Sigmoid colon (tissue), 7 donors: ENCODE data around the gene VDAC2. TPM values are rescaled to one million over a fixed set of nuclear protein-coding genes. Genes with fewer than 3 reads are reported as not detected.
A peak's percentile ranks its signal among the peaks of the same experiment; 100 is the strongest.
"Not testable (repeated sequence)": the region's sequence is repeated elsewhere in the genome, so short reads cannot be mapped to it uniquely, and the experiment has no call there.

ENCODE experiments used
- DNase-seq: peaks from one replicate; pipeline ENCODE4 v3.0.0-alpha.2; 2019
- H3K27ac ChIP-seq, 4 donors: fragments of 200-600 bp; sonication (generic); one replicate each; pipeline ENCODE4 v1.5.1; 2016 to 2019; ENCODE audit warnings: mild to moderate bottlenecking in 1 of 4
- H3K27me3 ChIP-seq, 3 donors: fragments of 200-600 bp; sonication (generic); one replicate each; pipeline ENCODE4 v1.5.1; 2019; ENCODE audit warnings: mild to moderate bottlenecking in 1 of 3
- H3K36me3 ChIP-seq, 4 donors: fragments of 200-600 bp; sonication (generic); one replicate each; pipeline ENCODE4 v1.5.1; 2016 to 2019
- H3K4me1 ChIP-seq, 4 donors: fragments of 200-600 bp; sonication (generic); one replicate each; pipeline ENCODE4 v1.5.1; 2017 to 2019
- H3K4me3 ChIP-seq, 4 donors: fragments of 200-600 bp; sonication (generic); one replicate each; pipeline ENCODE4 v1.5.1; 2017 to 2019; ENCODE audit warnings: mild to moderate bottlenecking in 2 of 4, moderate library complexity in 1 of 4
- H3K9me3 ChIP-seq, 4 donors: fragments of 200-600 bp in 3 of 4; sonication (generic) in 3 of 4; one replicate each; pipeline versions ENCODE4 v1.5.1 to v1.6.1; 2013 to 2019
- EP300 ChIP-seq, 4 donors: sonication (generic); formaldehyde crosslinking; IDR thresholded peaks; one replicate each; pipeline ENCODE4 v1.6.1; 2017; ENCODE audit warnings: antibody characterized with exemption in 4 of 4
- POLR2A ChIP-seq, 2 donors: fragments of 450-650 bp; IDR thresholded peaks; one replicate each; pipeline ENCODE4 v1.6.1; 2016; ENCODE audit warnings: antibody characterized with exemption in 2 of 2, mild to moderate bottlenecking in 2 of 2, moderate library complexity in 2 of 2
- POLR2AphosphoS5 ChIP-seq, 4 donors: sonication (generic); formaldehyde crosslinking; IDR thresholded peaks; one replicate each; pipeline ENCODE4 v1.6.1; 2017; ENCODE audit warnings: antibody characterized with exemption in 4 of 4
- WGBS, 2 donors: extraction: QIAGEN DNeasy Blood & Tissue Kit; methylation state at CpG; one replicate each; pipeline ENCODE4 v1.1.7; 2013; 5-methylcytosine and 5-hydroxymethylcytosine counted together
- intact Hi-C: fragments of 100-400 bp; cut with DNase I; formaldehyde crosslinking; loops from one replicate; pipeline ENCODE4 v1.15.1; 2023
- polyA plus RNA-seq, 3 donors: library from polyadenylated mRNA; stranded (reverse); fragments of 200-250 nt; gene quantifications; one replicate each; pipeline ENCODE4 v1.2.3, GENCODE V29; 2013
- total RNA-seq, 4 donors: library from RNA; depleted of rRNA; stranded (reverse); fragments of >200 nt; gene quantifications; one replicate each; pipeline ENCODE4 v1.1.0, GENCODE V29; 2016
- TF ChIP-seq, protein P1 (sequence below), 4 experiments: fragments of 450-650 bp in 3 of 4; fragments of 200-600 bp in 1 of 4; IDR thresholded peaks; one replicate each; pipeline ENCODE4 v1.5.1; 2016 to 2019; ENCODE audit warnings: antibody characterized with exemption in 4 of 4, mild to moderate bottlenecking in 3 of 4, moderate library complexity in 2 of 4
- donor health status: healthy with polysubstance abuse.
- donor health status: Bipolar disorder and iron deficiency.
- donor health status: healthy.

Gene VDAC2
- total and polyA plus RNA-seq, 7 donors, result 205 to 437 (median 249) TPM

DNA sequence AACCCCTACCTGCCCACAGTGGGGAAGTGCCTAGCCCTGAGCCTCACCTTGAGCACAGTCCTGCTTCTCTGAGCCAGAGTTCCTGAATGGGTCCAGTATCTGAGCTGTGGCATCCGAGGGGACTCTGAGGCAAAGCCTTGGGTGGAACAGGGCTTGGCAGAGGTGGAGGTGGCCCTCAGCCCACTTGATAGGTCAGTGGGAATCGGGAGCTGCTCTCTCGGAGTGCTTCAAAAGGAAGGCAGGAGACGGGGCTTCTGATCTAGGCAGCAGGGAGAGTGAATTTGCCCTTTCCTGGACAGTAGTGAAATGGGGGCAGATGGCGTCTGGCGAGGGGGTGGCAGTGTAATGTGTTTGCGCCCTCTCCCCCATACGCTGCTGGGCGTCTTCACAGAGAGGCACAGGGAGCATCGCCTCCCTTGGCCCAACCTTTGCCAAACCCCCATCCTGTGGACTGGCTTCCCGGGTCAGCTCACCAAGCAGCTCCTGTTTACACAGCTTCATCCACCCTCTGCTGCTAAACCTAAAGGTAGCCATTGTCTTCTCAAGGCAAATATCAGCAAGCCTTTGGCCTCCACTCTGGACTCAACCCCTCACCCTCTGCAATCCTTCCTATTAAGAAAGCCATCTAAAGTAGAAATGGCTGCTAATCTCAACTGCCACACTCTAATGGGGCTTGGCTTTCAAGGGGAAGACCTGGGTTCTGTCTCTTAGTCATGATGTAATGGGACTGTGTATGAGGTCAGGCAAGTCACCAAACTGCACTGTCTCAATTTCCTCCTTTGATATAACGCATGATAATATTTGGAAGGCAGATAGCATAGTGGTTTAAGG, 21.1 kb upstream of the VDAC2 start:
- TF ChIP-seq POLR2AphosphoS5 (IDR thresholded peaks at IDR 0.05) (no peak), POLR2A (IDR thresholded peaks at IDR 0.05) (no peak), EP300 (IDR thresholded peaks at IDR 0.05) (no peak)
- TF ChIP-seq, protein P1, sequence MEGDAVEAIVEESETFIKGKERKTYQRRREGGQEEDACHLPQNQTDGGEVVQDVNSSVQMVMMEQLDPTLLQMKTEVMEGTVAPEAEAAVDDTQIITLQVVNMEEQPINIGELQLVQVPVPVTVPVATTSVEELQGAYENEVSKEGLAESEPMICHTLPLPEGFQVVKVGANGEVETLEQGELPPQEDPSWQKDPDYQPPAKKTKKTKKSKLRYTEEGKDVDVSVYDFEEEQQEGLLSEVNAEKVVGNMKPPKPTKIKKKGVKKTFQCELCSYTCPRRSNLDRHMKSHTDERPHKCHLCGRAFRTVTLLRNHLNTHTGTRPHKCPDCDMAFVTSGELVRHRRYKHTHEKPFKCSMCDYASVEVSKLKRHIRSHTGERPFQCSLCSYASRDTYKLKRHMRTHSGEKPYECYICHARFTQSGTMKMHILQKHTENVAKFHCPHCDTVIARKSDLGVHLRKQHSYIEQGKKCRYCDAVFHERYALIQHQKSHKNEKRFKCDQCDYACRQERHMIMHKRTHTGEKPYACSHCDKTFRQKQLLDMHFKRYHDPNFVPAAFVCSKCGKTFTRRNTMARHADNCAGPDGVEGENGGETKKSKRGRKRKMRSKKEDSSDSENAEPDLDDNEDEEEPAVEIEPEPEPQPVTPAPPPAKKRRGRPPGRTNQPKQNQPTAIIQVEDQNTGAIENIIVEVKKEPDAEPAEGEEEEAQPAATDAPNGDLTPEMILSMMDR (IDR thresholded peaks at IDR 0.05), result no peak
- no peak overlapping the region for H3K27ac ChIP-seq
- 95% methylated on average over 12 of the region's 12 CpGs for WGBS, 2 donors
- H3K36me3 ChIP-seq, result no peaks in the 10 kb centered on the region
- DNase-seq, result no peak
- H3K4me1 ChIP-seq, result peaks cover 0 to 23% (median 17%) of the 10 kb centered on the region in 4 donors
- no peak overlapping the region for H3K4me3 ChIP-seq
- no peaks in the 10 kb centered on the region for H3K27me3 ChIP-seq
- H3K9me3 ChIP-seq, result no peaks in the 10 kb centered on the region
- intact Hi-C loops, result no loop called here

DNA sequence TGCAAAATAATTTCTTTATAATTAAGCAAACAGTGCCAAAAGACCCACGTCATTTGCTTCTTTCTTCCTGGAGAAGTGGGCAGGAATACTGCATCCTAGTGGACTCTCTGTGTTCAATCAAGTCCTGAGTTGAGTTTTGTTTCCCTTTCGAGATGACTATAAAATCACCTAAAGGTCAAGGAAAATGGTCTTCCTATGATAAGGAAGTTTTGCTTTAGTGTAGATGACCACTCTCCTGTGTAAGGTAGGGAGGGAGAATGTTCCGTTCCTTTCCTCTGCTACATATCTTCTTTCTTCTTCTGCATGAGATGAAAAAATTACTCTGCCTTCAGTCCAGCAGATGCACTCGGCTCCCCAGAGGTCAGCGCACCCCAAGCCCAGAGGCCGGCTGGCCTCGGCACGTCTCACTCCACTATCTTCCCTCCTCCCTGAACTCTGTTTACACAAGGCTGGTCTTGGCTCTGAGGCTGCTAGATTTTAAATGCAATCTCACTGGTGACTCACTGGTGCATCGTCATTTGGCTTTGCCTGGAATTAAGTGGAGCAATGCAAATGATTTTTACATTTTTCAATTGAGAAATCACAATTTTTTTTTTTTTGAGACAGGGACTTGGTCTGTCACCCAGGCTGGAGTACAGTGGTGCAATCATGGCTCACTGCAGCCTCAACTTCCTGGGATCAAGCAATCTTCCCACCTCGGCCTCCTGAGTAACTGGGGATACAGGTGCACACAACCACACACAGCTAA, 18.6 kb upstream of the VDAC2 start:
- Histone ChIP-seq H3K9me3 (no peaks in the 10 kb centered on the region), H3K4me3 (no peak overlapping the region), H3K4me1 (peaks cover 0 to 39% (median 31%) of the 10 kb centered on the region in 4 donors), H3K27me3 (no peaks in the 10 kb centered on the region), H3K36me3 (no peaks in the 10 kb centered on the region), H3K27ac (peak overlapping the region; percentile 63 to 81 (median 74))
- DNase-seq, result peak; percentile 83
- intact Hi-C loops, result no loop called here
- 16 to 54% methylated on average over 10 of the region's 10 CpGs for WGBS, 2 donors
- TF ChIP-seq POLR2AphosphoS5 (IDR thresholded peaks at IDR 0.05), result peak in 3 of 4 donors; percentile 26 to 63 (median 34)
- no peak for TF ChIP-seq POLR2A (IDR thresholded peaks at IDR 0.05)

DNA sequence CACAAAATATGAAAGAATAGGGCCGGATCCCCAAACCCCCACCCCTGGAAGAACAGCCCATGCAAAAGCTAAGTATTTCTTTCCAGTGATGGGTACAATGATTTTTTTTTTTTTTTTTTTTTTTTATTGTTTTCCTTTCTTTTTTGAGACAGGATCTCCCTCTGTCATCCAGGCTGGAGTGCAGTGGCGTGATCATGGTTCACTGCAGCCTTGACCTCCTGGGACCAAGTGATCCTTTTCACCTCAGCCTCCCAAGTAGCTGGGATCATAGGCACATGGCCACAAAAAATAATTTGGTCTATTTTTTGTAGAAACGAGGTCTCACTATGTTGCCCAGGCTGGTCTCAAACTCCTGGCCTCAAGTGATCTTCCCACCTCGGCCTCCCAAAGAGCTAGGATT, 16.0 kb upstream of the VDAC2 start:
- WGBS, 2 donors, result 91 to 93% methylated on average over 4 of the region's 4 CpGs
- H3K27me3 ChIP-seq, H3K4me3 ChIP-seq, H3K36me3 ChIP-seq, intact Hi-C loops, H3K9me3 ChIP-seq: not testable (repeated sequence)
- Histone ChIP-seq H3K4me1 (peaks cover 0 to 39% (median 31%) of the 10 kb centered on the region in 4 donors), H3K27ac (peak overlapping the region in 3 of 4 donors; percentile 63 to 81 (median 70))
- DNase-seq, result peak; percentile 21

DNA sequence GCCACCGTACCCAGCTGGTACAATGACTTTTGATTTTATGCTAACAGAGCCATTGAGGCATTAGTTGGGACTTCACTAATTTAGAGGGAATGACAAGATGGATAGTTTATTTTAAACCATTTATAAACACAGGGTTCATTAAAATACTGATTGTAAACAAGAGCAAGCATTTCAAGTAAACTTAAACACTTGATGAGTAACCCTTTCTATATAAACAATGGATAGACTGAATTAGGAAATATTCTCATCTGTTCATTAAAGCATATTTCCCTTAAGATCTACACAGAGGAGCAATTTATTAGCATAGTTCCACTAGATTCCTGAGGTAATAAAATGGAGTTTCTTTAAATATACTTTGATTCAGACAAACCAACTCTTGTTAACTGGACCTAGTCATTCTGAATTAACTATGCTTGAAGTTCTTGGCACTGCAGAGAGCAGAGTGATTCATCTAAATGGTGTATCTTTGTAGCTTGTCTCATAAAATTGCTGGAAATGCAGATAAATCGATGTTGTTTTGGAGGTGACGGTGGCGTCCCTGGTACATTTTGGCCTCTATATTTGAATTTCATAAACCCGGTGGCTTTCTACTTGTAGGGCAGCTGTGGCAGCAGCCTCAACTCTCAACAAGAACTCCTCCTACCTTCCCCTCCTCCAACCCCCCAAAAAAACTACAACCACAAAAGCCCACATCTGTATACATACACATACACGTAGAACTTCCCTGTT, 15.4 kb upstream of the VDAC2 start:
- peak; percentile 9 for DNase-seq
- H3K4me1 ChIP-seq, result peaks cover 0 to 39% (median 31%) of the 10 kb centered on the region in 4 donors
- intact Hi-C loops, result no loop called here
- TF ChIP-seq EP300 (IDR thresholded peaks at IDR 0.05), result no peak
- no peak for TF ChIP-seq POLR2A (IDR thresholded peaks at IDR 0.05)
- TF ChIP-seq, protein P1 (IDR thresholded peaks at IDR 0.05), result no peak
- peak in 2 of 4 donors; percentile 16 to 25 for TF ChIP-seq POLR2AphosphoS5 (IDR thresholded peaks at IDR 0.05)
- WGBS, 2 donors, result 85 to 90% methylated on average over 6 of the region's 6 CpGs
- no peaks in the 10 kb centered on the region for H3K9me3 ChIP-seq
- H3K36me3 ChIP-seq, result no peaks in the 10 kb centered on the region
- no peak overlapping the region for H3K4me3 ChIP-seq
- peak overlapping the region in 3 of 4 donors; percentile 63 to 81 (median 70) for H3K27ac ChIP-seq
- H3K27me3 ChIP-seq, result no peaks in the 10 kb centered on the region

DNA sequence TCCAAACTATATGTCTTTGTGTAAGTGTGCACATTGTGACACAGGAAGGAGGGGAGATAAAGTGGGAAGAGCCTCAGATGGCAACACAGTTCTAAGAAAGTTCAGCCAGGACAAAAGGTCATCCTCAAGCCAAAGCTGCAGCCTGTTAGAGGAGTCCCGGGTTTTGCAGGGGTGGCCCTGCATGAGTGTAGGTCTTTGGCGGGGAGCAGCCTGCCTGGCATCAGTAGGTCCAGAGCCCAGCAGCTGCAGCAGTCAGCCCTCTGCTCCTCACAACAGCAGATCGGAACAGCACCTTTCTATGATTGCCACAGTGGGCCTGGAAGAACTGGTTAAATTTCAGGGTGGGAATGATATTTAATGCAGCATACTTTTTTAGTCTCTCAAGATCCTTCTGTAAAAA, 13.5 kb upstream of the VDAC2 start:
- intact Hi-C loops, result no loop called here
- TF ChIP-seq POLR2AphosphoS5 (IDR thresholded peaks at IDR 0.05) (no peak), EP300 (IDR thresholded peaks at IDR 0.05) (no peak), POLR2A (IDR thresholded peaks at IDR 0.05) (no peak)
- TF ChIP-seq, protein P1 (IDR thresholded peaks at IDR 0.05), result no peak
- Histone ChIP-seq H3K4me1 (peaks cover 0 to 34% (median 26%) of the 10 kb centered on the region in 4 donors), H3K4me3 (no peak overlapping the region), H3K27ac (no peak overlapping the region), H3K27me3 (no peaks in the 10 kb centered on the region), H3K9me3 (no peaks in the 10 kb centered on the region), H3K36me3 (no peaks in the 10 kb centered on the region)
- WGBS, 2 donors, result 91 to 93% methylated on average over 3 of the region's 3 CpGs
- DNase-seq, result peak; percentile 55
